Measurements from ENCODE around the gene CEACAM1. TPM values are rescaled to one million over a fixed set of nuclear protein-coding genes. Genes with fewer than 3 reads are reported as not detected.

The CEACAM1 gene
- total and polyA plus RNA-seq, 2 of the 13 experiments (the other 11 are each of a cell fraction or from before 2014, with no cell fraction given), result 13.5 to 332 TPM

DNA sequence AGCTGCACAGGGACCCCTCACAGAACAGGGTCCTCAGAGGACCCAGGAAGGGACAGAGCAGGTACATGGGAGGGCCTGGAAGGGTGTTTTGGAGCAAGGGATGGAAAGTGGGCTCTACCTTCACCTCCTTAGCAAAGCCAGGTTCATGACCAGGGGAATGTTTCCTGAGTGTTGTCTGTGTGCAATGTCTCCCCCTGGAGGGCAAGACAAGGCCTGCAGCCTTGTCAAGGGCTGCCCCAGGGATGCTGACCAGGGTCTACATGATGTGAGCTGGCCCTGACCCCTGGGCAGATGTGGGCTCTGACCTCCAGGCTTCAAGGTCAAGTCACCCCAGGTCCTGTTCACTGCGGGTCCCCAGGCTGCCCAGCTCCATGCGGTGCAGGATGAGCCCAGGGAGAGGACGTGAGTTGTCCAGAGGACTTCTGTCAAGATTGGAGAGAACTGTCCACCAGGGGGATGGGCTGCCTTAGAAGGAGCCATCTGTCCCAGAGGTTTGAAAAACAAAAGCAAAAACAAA, 1.0 kb upstream of the CEACAM1 start (continued):
- TF ChIP-seq ZNF646 (CRISPR knock-in tag; IDR thresholded peaks at IDR 0.05), result no peak
- TF ChIP-seq RAD21 (CRISPR knock-in tag; IDR thresholded peaks at IDR 0.05), result peak; percentile 96
- peak; percentile 51; the same call in 1 of the 2 replicates for TF ChIP-seq ZBTB7A (CRISPR knock-in tag; IDR thresholded peaks at IDR 0.05)
- no peak for TF ChIP-seq ZNF670 (CRISPR knock-in tag; IDR thresholded peaks at IDR 0.05; ENCODE audit: borderline replicate concordance)
- no peak for TF ChIP-seq TCF7 (IDR thresholded peaks at IDR 0.05; ENCODE audit: low read depth)
- no peak for TF ChIP-seq SRSF9 (IDR thresholded peaks at IDR 0.05; ENCODE audit: borderline replicate concordance, insufficient read depth, low read depth, low read length, poor library complexity, severe bottlenecking)
- no peak for TF ChIP-seq CENPT (CRISPR knock-in tag; IDR thresholded peaks at IDR 0.05; ENCODE audit: low read depth)
- TF ChIP-seq THAP11 (CRISPR knock-in tag; IDR thresholded peaks at IDR 0.05), result 0 out of 2 replicates have a peak, but pooled peaks have one; percentile 30
- TF ChIP-seq ZBTB38 (CRISPR knock-in tag; IDR thresholded peaks at IDR 0.05), result no peak
- TF ChIP-seq, protein P1, sequence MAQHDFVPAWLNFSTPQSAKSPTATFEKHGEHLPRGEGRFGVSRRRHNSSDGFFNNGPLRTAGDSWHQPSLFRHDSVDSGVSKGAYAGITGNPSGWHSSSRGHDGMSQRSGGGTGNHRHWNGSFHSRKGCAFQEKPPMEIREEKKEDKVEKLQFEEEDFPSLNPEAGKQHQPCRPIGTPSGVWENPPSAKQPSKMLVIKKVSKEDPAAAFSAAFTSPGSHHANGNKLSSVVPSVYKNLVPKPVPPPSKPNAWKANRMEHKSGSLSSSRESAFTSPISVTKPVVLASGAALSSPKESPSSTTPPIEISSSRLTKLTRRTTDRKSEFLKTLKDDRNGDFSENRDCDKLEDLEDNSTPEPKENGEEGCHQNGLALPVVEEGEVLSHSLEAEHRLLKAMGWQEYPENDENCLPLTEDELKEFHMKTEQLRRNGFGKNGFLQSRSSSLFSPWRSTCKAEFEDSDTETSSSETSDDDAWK (CRISPR knock-in tag; IDR thresholded peaks at IDR 0.05), result no peak
- TF ChIP-seq ZNF629 (CRISPR knock-in tag; conservative IDR thresholded peaks at IDR 0.05), result peak; percentile 26; the same call in 1 of the 2 replicates
- TF ChIP-seq MLLT10 (CRISPR knock-in tag; IDR thresholded peaks at IDR 0.05), result no peak
- no peak for TF ChIP-seq ARNTL (CRISPR knock-in tag; IDR thresholded peaks at IDR 0.05)
- no peak for TF ChIP-seq AKAP8 (CRISPR knock-in tag; IDR thresholded peaks at IDR 0.05)
- no peak for TF ChIP-seq CBFB (CRISPR knock-in tag; IDR thresholded peaks at IDR 0.05)
- TF ChIP-seq ZBTB25 (CRISPR knock-in tag; IDR thresholded peaks at IDR 0.05), result 0 out of 2 replicates have a peak, but pooled peaks have one; percentile 59
- no peak for TF ChIP-seq ZNF296 (CRISPR knock-in tag; conservative IDR thresholded peaks at IDR 0.05)
- peak; percentile 57; the same call in 1 of the 2 replicates for TF ChIP-seq ZNF574 (CRISPR knock-in tag; IDR thresholded peaks at IDR 0.05)
- peak; percentile 56; the same call in 1 of the 2 replicates for TF ChIP-seq MEIS2 (CRISPR knock-in tag; IDR thresholded peaks at IDR 0.05)

Data from HepG2 (cell line).